T-helper 1 cell treated with Interleukin-12 subunit alpha and Interleukin-12 subunit beta and Interleukin-4 antibody, amounts not matched to agents 30 μg/mL and 1 μg/mL, for 36 hours (primary cell): ENCODE results near the gene CGB8.
"Not testable (repeated sequence)": the region's sequence is repeated elsewhere in the genome, so short reads cannot be mapped to it uniquely, and the experiment has no call there.

Source experiments
- H3K27ac Mint-ChIP-seq: one replicate; pipeline ENCODE4 v1.8.0; 2021; ENCODE audit warnings: mild to moderate bottlenecking, mixed read lengths
- H3K27me3 Mint-ChIP-seq: one replicate; pipeline ENCODE4 v1.8.0; 2021; ENCODE audit warnings: low read depth, mixed read lengths
- H3K36me3 Mint-ChIP-seq: one replicate; pipeline ENCODE4 v1.8.0; 2021; ENCODE audit warnings: low read depth, mixed read lengths
- H3K4me1 Mint-ChIP-seq: one replicate; pipeline ENCODE4 v1.8.0; 2021; ENCODE audit warnings: low read depth, mixed read lengths
- H3K4me3 Mint-ChIP-seq: one replicate; pipeline ENCODE4 v1.8.0; 2021; ENCODE audit warnings: mild to moderate bottlenecking, moderate library complexity, mixed read lengths
- H3K9me3 Mint-ChIP-seq: one replicate; pipeline ENCODE4 v1.8.0; 2021; ENCODE audit warnings: mixed read lengths

CGB8 gene

DNA sequence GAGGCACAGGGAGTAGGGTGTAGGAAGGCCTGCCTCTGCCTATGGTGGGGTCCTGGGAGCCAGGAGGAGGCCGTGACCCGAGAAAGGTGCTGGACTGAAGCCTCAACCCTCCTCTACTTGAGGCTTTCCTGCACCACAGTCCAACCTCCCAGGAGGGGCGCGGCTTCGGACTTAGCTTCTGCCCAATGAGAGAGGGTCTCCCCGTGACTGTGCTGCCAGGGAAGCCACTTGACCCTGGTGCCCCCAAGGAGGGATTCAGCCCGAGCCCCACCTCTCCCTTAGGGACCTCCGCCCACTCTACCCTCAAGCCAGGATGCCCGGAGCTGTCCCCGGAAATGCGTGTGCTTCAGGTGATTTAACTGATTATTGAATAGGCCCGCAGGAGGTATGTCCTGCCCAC is at the start of gene CGB8:
Gene CGB8, minus strand, starts transcription at position 101 of the 400 bp plus-strand sequence. CDS start 372 bp downstream, outside the sequence.
- not testable (repeated sequence) for H3K36me3 Mint-ChIP-seq, H3K27ac Mint-ChIP-seq, H3K4me1 Mint-ChIP-seq, H3K27me3 Mint-ChIP-seq, H3K9me3 Mint-ChIP-seq, H3K4me3 Mint-ChIP-seq

GRCh38 chr19:49097453-49098288 is 48.8 kb upstream of the CGB8 start:
- H3K36me3 Mint-ChIP-seq, result peaks cover 50% of the 10 kb centered on the region
- peak overlapping the region; percentile 34 for H3K27ac Mint-ChIP-seq
- H3K4me3 Mint-ChIP-seq, result no peak overlapping the region

DNA sequence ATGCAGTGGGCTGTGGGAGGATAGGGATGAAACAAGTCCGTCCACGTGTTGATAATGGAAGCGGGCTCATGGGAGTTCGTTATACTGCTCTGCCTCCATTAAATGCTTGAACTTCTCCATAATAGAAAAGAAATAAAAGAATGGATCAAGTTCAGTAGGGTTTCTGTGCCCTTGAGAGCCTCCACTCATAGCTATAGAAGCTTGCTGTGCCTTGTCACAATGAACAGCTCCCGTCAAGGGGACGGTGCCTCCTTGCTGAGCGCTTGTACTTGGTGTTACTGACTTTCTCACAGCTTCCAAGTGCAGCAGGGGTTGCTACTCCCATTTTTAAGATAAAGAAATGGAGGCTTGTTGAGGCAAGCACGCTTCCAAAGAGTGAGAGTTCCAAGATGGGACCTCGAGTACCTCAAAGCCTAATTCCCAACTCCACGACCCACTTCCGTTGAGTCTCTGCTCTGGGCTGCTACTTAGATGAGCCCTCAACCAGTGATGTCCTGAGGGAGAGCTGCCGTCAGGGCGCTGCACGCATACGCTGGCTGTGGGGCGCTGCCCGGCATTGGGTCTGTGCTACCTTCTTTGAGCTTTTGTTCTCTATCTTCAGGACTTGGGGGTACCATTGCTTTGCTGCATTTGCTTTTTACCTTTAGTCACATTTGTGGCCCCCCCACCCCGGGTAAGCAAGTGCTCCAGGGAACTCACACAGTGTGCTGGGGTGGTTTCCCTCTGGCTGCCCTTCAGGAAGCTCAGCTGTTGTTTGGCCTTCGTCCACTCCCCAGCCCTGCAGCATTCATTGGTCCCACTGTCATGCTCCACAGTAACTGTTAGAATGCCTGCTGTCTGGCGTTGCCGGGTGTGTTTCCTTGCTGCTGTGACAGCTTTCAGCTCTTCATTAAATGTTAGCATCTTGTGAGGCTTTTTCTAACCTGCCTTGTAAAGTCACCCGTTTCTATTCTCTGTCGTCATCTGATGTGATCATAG is 45.9 kb upstream of the CGB8 start:
- Mint-ChIP-seq H3K36me3 (peaks cover 52% of the 10 kb centered on the region), H3K4me3 (no peak overlapping the region), H3K27me3 (no peaks in the 10 kb centered on the region), H3K9me3 (no peaks in the 10 kb centered on the region), H3K4me1 (peaks cover 22% of the 10 kb centered on the region), H3K27ac (peak overlapping the region; percentile 72)

More at GRCh38 chr19:49097453-49098288, 48.8 kb upstream of the CGB8 start:
- Mint-ChIP-seq H3K4me1 (peaks cover 14% of the 10 kb centered on the region), H3K27me3 (no peaks in the 10 kb centered on the region), H3K9me3 (no peaks in the 10 kb centered on the region)

DNA sequence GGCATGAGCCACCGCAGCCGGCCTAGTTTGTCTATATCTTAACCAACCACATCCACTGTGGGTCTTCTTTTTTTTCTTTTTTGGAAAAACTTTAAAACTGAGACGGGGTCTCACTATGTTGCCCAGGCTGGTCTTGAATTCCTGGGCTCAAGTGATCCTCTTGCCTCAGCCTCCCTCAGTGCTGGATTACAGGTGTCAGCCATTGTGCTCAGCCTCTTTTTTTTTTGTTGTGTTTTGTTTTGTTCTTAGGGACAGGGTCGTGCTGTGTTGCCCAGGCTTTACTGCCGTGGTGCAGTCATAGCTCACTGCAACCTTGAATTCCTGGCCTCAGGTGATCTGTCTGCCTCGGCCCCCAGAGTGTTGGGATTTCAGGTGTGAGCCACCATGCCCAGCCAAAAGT is 43.8 kb upstream of the CGB8 start:
- no peak overlapping the region for H3K4me3 Mint-ChIP-seq
- H3K27me3 Mint-ChIP-seq, result no peaks in the 10 kb centered on the region
- H3K9me3 Mint-ChIP-seq, result no peaks in the 10 kb centered on the region
- peaks cover 23% of the 10 kb centered on the region for H3K4me1 Mint-ChIP-seq
- H3K27ac Mint-ChIP-seq, result no peak overlapping the region
- H3K36me3 Mint-ChIP-seq, result peaks cover 39% of the 10 kb centered on the region

GRCh38 chr19:49091391-49092038 is 42.6 kb upstream of the CGB8 start:
- H3K4me3 Mint-ChIP-seq, result no peak overlapping the region
- no peaks in the 10 kb centered on the region for H3K27me3 Mint-ChIP-seq
- H3K27ac Mint-ChIP-seq, result peak overlapping the region; percentile 21
- peaks cover 26% of the 10 kb centered on the region for H3K4me1 Mint-ChIP-seq
- H3K36me3 Mint-ChIP-seq, result peaks cover 41% of the 10 kb centered on the region
- no peaks in the 10 kb centered on the region for H3K9me3 Mint-ChIP-seq

DNA sequence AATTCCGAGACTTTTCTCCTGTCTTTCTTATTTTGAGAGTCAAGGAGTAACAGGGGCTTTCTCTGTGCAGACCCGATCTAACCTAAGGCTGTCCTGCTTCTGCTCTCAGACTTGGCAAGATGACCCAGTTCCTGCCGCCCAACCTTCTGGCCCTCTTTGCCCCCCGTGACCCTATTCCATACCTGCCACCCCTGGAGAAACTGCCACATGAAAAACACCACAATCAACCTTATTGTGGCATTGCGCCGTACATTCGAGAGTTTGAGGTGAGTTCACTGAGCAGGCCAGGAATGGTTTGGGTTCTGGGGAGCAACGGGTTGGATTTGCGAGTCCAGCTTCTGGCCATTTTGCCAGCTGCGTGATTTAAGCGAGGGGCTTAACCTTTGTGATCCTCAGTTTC is 37.4 kb upstream of the CGB8 start:
- Mint-ChIP-seq H3K9me3 (no peaks in the 10 kb centered on the region), H3K27me3 (no peaks in the 10 kb centered on the region), H3K36me3 (peaks cover 21% of the 10 kb centered on the region), H3K27ac (peak overlapping the region; percentile 87), H3K4me1 (peaks cover 28% of the 10 kb centered on the region), H3K4me3 (peak overlapping the region; percentile 98)

DNA sequence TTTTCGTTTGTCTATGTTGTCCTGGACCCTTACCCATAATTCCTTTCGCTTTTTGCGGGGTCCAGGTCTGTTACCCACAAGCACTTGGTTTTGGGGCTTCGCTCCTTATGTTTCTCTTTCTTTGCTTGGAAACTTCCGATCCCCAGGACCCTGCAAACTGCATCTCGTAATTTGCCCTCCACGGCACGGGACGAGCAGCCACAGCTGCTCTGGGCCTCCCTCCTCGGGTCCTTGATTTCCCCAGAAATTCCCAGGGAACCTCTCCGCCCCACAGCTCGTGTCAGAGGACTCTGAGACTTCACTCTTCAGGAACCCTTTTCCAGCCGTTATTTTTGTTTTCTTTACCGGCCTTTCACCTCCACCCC is 36.9 kb upstream of the CGB8 start:
- Mint-ChIP-seq H3K4me3 (peak overlapping the region; percentile 98), H3K36me3 (peaks cover 20% of the 10 kb centered on the region), H3K9me3 (no peaks in the 10 kb centered on the region), H3K27me3 (no peaks in the 10 kb centered on the region), H3K4me1 (peaks cover 27% of the 10 kb centered on the region), H3K27ac (peak overlapping the region; percentile 87)

GRCh38 chr19:49085020-49085867 is 36.3 kb upstream of the CGB8 start, which contains the start of gene SNRNP70:
Gene SNRNP70, plus strand, starts transcription at chr19:49085451. Its CDS starts 964 bp downstream, at chr19:49086415.
- Mint-ChIP-seq H3K4me3 (peak within 1 kb of the TSS; percentile 98), H3K27ac (peak within 1 kb of the TSS; percentile 87), H3K9me3 (no peaks in the 10 kb centered on the region), H3K36me3 (peaks cover 16% of the 10 kb centered on the region), H3K27me3 (peaks cover 2% of the 10 kb centered on the region), H3K4me1 (peaks cover 23% of the 10 kb centered on the region)

- no peaks in the 10 kb centered on the region for H3K9me3 Mint-ChIP-seq
- H3K36me3 Mint-ChIP-seq, result peaks cover 14% of the 10 kb centered on the region
- peaks cover 5% of the 10 kb centered on the region for H3K27me3 Mint-ChIP-seq
- peak overlapping the region; percentile 87 for H3K27ac Mint-ChIP-seq
- H3K4me3 Mint-ChIP-seq, result peak overlapping the region; percentile 98
- peaks cover 23% of the 10 kb centered on the region for H3K4me1 Mint-ChIP-seq
Measured at GRCh38 chr19:49084206-49085019, 35.5 kb upstream of the CGB8 start.

- H3K9me3 Mint-ChIP-seq, result no peaks in the 10 kb centered on the region
- H3K27ac Mint-ChIP-seq, result no peak overlapping the region
- H3K36me3 Mint-ChIP-seq, result peaks cover 4% of the 10 kb centered on the region
- H3K27me3 Mint-ChIP-seq, result peaks cover 5% of the 10 kb centered on the region
- no peak overlapping the region for H3K4me3 Mint-ChIP-seq
- peaks cover 9% of the 10 kb centered on the region for H3K4me1 Mint-ChIP-seq
Measured at GRCh38 chr19:49081273-49081672, 32.4 kb upstream of the CGB8 start.

DNA sequence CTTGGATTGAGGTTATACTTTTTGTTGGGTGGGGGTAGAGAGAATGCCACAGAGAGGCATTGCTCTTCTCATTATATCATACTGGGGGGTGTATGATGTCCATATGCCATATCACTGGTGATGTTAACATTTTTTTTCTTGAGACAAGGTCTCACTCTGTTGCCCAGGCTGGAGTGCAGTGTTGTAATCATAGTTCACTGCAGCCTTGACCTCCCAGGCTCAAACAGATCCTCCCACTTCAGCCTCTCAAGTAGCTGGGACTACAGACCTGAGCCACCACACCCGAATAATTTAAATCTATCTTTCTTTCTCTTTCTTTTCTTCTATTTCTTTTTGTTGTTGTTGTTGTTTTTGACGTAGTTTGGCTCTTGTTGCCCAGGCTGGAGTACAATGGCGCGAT is 31.5 kb upstream of the CGB8 start:
- H3K4me3 Mint-ChIP-seq, result no peak overlapping the region
- H3K4me1 Mint-ChIP-seq, result peaks cover 8% of the 10 kb centered on the region
- H3K27me3 Mint-ChIP-seq, result peaks cover 5% of the 10 kb centered on the region
- H3K9me3 Mint-ChIP-seq, result no peaks in the 10 kb centered on the region
- H3K36me3 Mint-ChIP-seq, result no peaks in the 10 kb centered on the region
- no peak overlapping the region for H3K27ac Mint-ChIP-seq

GRCh38 chr19:49074869-49075268 is 26.0 kb upstream of the CGB8 start:
- H3K36me3 Mint-ChIP-seq, H3K9me3 Mint-ChIP-seq, H3K27ac Mint-ChIP-seq, H3K4me3 Mint-ChIP-seq, H3K4me1 Mint-ChIP-seq: not testable (repeated sequence)
- peaks cover 37% of the 10 kb centered on the region for H3K27me3 Mint-ChIP-seq
